Neural crest cell (in vitro differentiated cells): Measurements from ENCODE around the gene OLIG2. TPM values are rescaled to one million over a fixed set of nuclear protein-coding genes. Genes with fewer than 3 reads are reported as not detected.

Experiments used
- DNase-seq: peaks from one replicate; pipeline ENCODE4 v3.0.0; 2021; ENCODE audit warnings: low read depth, mixed read lengths, low spot score
- H3K27ac Mint-ChIP-seq: one replicate; pipeline ENCODE4 v1.8.0; 2021; ENCODE audit warnings: mild to moderate bottlenecking, mixed read lengths; ENCODE audit not compliant: unreplicated experiment
- H3K27me3 Mint-ChIP-seq: 2 replicates; pipeline ENCODE4 v1.8.0; 2021; ENCODE audit warnings: low read depth, mild to moderate bottlenecking, mixed read lengths
- H3K36me3 Mint-ChIP-seq: 2 replicates; pipeline ENCODE4 v1.8.0; 2021; ENCODE audit warnings: low read depth, mild to moderate bottlenecking, mixed read lengths
- H3K4me1 Mint-ChIP-seq: 2 replicates; pipeline ENCODE4 v1.8.0; 2021; ENCODE audit warnings: mixed read lengths
- H3K4me3 Mint-ChIP-seq: one replicate; pipeline ENCODE4 v1.8.0; 2021; ENCODE audit warnings: mild to moderate bottlenecking, mixed read lengths
- H3K9me3 Mint-ChIP-seq: 2 replicates; pipeline ENCODE4 v1.8.0; 2021; ENCODE audit warnings: mixed read lengths
- total RNA-seq: library from RNA; stranded (reverse); gene quantifications from 2 replicates; pipeline ENCODE4 v1.2.1, GENCODE V29; 2021
- TF ChIP-seq, protein P1 (sequence below): fragments of 200-600 bp; sonication (generic); conservative IDR thresholded peaks from 2 replicates; pipeline ENCODE4 v1.5.0; 2021; ENCODE audit warnings: antibody characterized with exemption, mild to moderate bottlenecking

OLIG2 gene
- total RNA-seq, 1 donor from 2014 or later = 5.4 TPM

DNA sequence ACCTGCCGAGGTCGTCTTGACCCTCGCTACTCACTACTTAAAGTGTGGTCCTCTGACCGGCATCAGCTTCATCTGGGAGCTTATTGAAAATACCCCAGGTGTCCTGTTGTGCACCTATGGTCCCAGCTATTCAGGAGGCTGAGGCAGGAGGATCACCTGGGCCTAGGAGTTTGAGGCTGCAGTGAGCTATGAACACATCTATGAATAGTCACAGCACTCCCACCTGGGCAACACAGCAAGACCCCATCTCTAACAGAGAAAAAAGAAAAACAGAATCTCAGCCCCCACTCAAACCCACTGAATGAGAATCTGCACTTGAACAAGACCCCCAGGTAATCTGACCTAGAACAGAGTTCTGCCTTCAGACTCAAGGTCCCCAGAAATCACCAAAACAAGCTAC, 35.5 kb downstream of the OLIG2 start:
- Mint-ChIP-seq H3K27ac (no peak overlapping the region), H3K9me3 (no peaks in the 10 kb centered on the region), H3K27me3 (peaks cover 43% of the 10 kb centered on the region), H3K36me3 (no peaks in the 10 kb centered on the region), H3K4me1 (peaks cover 56% of the 10 kb centered on the region), H3K4me3 (no peak overlapping the region)
- TF ChIP-seq, protein P1, sequence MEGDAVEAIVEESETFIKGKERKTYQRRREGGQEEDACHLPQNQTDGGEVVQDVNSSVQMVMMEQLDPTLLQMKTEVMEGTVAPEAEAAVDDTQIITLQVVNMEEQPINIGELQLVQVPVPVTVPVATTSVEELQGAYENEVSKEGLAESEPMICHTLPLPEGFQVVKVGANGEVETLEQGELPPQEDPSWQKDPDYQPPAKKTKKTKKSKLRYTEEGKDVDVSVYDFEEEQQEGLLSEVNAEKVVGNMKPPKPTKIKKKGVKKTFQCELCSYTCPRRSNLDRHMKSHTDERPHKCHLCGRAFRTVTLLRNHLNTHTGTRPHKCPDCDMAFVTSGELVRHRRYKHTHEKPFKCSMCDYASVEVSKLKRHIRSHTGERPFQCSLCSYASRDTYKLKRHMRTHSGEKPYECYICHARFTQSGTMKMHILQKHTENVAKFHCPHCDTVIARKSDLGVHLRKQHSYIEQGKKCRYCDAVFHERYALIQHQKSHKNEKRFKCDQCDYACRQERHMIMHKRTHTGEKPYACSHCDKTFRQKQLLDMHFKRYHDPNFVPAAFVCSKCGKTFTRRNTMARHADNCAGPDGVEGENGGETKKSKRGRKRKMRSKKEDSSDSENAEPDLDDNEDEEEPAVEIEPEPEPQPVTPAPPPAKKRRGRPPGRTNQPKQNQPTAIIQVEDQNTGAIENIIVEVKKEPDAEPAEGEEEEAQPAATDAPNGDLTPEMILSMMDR = no peak
- DNase-seq = no peak

DNA sequence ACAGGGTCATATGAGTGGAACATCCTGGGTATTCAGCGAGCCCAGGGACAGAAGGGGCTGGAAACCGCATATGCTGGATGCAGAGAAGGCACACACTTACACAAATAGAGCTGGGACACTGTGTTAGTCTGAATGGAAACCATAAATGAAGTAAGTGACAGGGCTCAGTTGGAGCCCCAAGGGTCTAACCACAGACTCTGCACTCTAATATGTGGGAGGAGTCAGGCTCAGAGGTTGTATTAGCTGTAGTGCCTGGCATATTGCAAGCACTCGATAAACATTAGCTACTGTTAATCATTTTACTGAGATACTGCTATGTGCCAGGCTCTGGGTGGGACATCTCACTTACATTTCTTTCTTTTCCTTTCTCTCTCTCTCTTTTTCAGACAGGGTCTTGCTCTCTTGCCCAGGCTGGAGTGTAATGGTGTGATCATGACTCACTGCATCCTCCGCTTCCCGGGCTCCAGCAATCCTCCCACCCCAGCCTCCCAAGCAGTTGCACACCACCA, 37.7 kb downstream of the OLIG2 start:
- H3K9me3 Mint-ChIP-seq = no peaks in the 10 kb centered on the region
- H3K4me3 Mint-ChIP-seq = peak overlapping the region; percentile 21
- DNase-seq = no peak
- TF ChIP-seq, protein P1 = no peak
- H3K27me3 Mint-ChIP-seq = peaks cover 42% of the 10 kb centered on the region
- peaks cover 56% of the 10 kb centered on the region for H3K4me1 Mint-ChIP-seq
- no peaks in the 10 kb centered on the region for H3K36me3 Mint-ChIP-seq
- H3K27ac Mint-ChIP-seq = no peak overlapping the region

- H3K27ac Mint-ChIP-seq = peak overlapping the region; percentile 27
Observed at GRCh38 chr21:33063907-33064622, 38.3 kb downstream of the OLIG2 start.

DNA sequence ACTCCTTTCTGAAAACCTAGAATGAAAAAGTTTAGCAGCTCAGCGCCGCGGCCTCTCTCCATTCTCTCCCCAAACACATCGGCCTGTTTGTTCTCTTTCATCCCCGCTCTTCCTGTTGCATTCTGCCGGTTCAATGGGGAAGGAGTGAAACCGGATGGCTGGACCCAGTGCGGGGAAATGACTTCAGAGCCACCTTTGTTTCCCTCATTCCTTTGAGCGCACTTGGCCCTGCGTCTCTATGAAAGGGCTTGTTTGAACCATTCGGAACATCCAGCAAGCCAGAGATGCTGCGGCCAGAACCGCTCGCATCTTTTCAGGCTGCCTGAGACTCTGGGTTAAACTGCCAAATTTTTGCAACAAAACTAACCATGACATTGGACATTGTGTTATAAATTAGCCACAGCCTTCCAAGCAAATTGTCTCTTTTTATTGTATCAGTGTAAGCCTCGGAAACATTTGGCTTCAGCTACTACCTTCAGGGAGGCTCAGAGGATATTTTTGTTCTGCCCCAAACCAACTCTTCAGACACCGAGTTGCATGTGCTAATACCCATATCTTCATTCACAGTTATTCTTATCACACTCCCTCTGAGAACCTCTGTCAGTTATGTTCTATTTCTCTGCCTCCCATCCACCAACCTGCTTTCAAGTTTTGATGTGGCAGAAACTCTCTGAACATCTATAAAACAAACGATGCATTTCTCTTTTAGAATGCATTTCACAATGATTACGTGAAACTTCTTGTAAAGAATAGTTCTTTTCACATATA, 39.1 kb downstream of the OLIG2 start:
- TF ChIP-seq, protein P1 = no peak
- peak overlapping the region; percentile 27 for H3K27ac Mint-ChIP-seq
- H3K4me1 Mint-ChIP-seq = peaks cover 48% of the 10 kb centered on the region
- no peaks in the 10 kb centered on the region for H3K36me3 Mint-ChIP-seq
- H3K9me3 Mint-ChIP-seq = no peaks in the 10 kb centered on the region
- H3K27me3 Mint-ChIP-seq = peaks cover 44% of the 10 kb centered on the region
- H3K4me3 Mint-ChIP-seq = peak overlapping the region; percentile 58
- no peak for DNase-seq

More at GRCh38 chr21:33063907-33064622, 38.3 kb downstream of the OLIG2 start:
- DNase-seq = no peak
- no peaks in the 10 kb centered on the region for H3K36me3 Mint-ChIP-seq
- no peaks in the 10 kb centered on the region for H3K9me3 Mint-ChIP-seq
- peaks cover 54% of the 10 kb centered on the region for H3K4me1 Mint-ChIP-seq
- peak overlapping the region; percentile 58 for H3K4me3 Mint-ChIP-seq
- TF ChIP-seq, protein P1 = no peak
- peaks cover 43% of the 10 kb centered on the region for H3K27me3 Mint-ChIP-seq

GRCh38 chr21:33067043-33067442, 41.3 kb downstream of the OLIG2 start:
- H3K27me3 Mint-ChIP-seq = peaks cover 49% of the 10 kb centered on the region

More at GRCh38 chr21:33067043-33067442, 41.3 kb downstream of the OLIG2 start:
- no peaks in the 10 kb centered on the region for H3K9me3 Mint-ChIP-seq
- TF ChIP-seq, protein P1 = no peak
- no peaks in the 10 kb centered on the region for H3K36me3 Mint-ChIP-seq
- peak overlapping the region; percentile 17 for H3K4me3 Mint-ChIP-seq
- no peak overlapping the region for H3K27ac Mint-ChIP-seq
- peaks cover 52% of the 10 kb centered on the region for H3K4me1 Mint-ChIP-seq
- no peak for DNase-seq
